LHCN-M2 (cell line): ENCODE results near the gene SLC47A1. TPM values are rescaled to one million over a fixed set of nuclear protein-coding genes. Genes with fewer than 3 reads are reported as not detected.
A peak's percentile ranks its signal among the peaks of the same experiment; 100 is the strongest.
"Not testable (repeated sequence)": the region's sequence is repeated elsewhere in the genome, so short reads cannot be mapped to it uniquely, and the experiment has no call there.

Experiments used
- DNase-seq: peaks from one replicate; pipeline ENCODE4 v3.0.0-alpha.2; 2012; ENCODE audit warnings: low read depth
- total RNA-seq: library from RNA; depleted of rRNA; stranded (reverse); fragments of >200 nt; gene quantifications from 2 replicates; pipeline ENCODE4 v1.2.3, GENCODE V29; 2014

Gene SLC47A1
- total RNA-seq, 1 experiment from 2014 or later = 0.17 TPM

GRCh38 chr17:19520641-19521040, 13.0 kb upstream of the SLC47A1 start:
- DNase-seq = no peak

- no peak for DNase-seq
Observed at GRCh38 chr17:19523690-19524089, 10.0 kb upstream of the SLC47A1 start.

DNA sequence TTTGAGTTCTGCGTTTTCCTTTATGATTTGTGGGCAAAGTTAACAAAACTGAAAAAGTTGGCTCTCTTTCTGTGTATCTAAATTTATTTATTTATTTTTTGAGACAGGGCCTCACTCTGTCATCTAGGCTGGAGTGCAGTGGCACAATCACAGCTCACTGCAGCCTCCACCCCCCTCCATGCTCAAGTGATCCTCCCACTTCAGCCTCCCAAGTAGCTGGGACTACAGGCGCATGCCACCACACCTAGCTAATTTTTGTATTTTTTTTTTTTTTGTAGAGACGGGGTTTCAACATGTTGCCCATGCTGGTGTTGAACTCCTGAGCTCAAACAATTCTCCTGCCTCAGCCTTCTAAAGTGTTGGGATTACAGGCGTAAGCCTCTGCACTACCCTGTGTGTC, 6.7 kb upstream of the SLC47A1 start:
- DNase-seq = not testable (repeated sequence)

DNA sequence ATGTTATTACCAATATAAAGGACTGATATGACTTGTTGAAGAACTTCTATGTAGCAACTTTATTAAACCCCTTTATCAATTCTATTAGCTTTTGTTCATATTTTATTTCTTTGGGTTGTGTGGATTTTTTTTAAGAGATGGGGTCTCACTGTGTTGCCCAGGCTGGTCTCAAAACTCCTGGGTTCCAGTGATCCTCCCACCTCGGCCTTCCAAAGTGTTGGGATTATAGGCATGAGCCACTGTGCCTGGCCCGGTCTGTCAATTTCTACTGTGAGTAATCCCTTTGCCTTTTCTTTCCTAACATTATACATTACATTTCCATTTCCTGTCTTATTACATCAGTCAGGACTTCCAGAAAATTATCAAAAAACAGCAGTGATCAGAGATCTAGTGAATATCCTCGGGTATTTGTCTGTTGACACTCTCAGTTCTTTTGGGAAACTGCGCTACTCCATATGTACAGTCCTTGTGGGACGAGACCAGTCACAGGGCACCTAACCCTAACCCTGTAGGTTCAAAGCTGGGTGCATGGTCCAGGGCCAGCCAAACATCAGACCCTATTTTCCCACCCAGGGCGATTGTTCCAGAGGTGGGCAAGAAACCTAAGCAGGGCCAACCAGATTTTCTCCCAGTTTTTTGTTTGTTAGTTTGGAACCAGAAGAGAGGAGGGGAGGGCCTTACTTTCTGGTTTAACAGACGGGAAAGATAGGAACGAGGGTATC, 1.7 kb upstream of the SLC47A1 start:
- DNase-seq = no peak

DNA sequence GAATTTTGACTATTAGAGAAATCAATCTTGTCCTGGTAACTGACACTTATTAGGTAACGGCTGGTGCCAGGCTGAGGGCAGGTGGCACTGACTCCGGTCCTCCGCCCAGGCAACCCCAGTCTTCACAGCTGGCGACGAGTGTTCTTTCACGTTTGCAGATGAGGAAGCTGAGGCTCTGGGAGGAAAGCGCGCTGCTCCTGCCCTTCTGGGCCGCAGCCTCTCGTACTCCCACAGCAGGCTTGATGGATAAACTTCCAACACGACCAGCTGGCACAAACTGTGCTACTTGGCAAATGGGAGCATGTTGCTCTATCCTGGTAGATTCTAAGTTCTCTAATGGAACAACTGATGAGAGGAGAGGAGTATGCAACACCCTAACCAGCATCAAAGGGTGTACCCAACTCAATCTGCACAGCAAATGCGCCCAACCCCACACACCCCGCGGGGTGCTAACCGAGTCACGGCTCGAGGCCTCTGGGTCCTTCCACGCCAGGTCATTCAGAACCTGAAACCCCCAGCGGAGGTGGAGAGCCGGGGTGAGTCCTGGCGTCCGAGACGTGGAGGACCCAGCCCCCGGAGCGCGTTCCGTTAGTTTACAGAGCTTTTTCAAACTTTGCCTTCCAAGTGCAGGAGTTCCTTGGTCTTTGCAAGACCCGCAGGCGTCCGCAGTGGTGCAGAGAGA, 477 bp upstream of the SLC47A1 start:
- no peak for DNase-seq

DNA sequence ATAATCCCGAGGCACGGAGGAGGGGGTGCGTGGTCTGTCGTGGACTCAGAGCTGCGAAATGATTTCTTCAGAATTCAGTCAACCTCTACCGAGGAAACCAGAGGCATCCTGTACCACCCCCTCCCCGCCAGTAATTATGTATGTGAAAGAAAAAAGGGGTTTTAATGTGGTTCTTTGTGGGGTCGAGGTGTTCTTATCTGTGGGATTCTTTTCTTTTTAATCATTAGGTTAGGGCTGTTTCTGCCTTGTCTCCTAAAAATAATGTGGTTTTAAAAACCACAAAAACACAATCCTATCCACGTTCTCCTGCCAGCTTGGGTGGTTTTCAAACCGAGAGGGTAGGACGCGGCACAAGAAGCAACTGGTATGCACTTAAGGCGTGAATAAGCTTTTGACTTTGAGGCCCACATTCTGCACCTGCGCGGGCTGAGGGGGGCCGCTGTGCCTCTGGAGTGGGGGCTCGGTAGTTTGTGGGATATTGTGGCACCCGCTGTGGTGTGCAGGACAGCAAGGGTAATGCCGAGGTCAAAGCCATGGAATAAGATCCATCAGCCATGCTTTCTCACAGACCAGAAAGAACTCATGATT, 1.0 kb downstream of the SLC47A1 start:
- DNase-seq = peak; percentile 29

GRCh38 chr17:19537111-19537510, 3.5 kb downstream of the SLC47A1 start:
- no peak for DNase-seq

- DNase-seq = peak; percentile 50
Observed at GRCh38 chr17:19538095-19539039, 4.7 kb downstream of the SLC47A1 start.

DNA sequence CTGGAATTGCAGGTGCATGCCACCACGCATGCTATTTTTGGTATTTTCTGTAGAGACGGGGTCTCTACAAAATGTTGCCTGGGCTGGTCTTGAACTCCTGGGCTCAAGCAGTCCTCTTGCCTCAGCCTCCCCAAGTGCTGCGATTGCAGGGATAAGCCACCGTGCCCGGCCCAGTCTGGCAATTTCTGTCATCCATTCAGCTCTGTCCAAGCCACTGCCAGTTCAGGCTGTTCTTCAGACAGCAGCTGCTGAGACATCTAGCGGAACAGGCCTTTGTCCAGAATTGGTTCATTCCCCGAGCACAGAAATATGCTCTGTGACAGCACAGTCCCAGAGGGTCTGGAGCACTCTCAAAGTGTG, 5.4 kb downstream of the SLC47A1 start:
- no peak for DNase-seq

DNA sequence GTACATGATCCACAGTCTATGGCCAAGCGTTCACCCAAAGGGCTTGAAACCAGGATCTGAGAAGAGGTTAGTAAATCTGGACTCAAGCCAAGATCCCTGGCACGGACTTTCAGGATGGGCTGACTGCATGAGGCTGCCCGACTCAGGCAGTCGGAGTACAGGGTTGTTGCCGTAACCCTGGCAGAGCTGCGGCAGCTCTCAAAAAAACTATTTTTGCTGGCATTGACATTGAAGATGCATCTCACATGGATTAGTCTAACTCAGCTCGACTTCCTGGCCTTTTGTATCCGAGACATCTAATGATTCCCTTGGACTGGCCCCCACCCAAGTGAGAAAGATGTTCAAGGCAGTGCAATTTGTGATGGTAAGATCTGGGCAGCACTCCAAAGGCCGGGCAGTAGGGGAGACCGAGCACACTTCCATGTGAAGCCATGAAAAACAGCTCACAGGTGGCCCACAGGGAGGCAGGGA, 6.2 kb downstream of the SLC47A1 start:
- no peak for DNase-seq

GRCh38 chr17:19540706-19541370, 7.2 kb downstream of the SLC47A1 start:
- no peak for DNase-seq

DNA sequence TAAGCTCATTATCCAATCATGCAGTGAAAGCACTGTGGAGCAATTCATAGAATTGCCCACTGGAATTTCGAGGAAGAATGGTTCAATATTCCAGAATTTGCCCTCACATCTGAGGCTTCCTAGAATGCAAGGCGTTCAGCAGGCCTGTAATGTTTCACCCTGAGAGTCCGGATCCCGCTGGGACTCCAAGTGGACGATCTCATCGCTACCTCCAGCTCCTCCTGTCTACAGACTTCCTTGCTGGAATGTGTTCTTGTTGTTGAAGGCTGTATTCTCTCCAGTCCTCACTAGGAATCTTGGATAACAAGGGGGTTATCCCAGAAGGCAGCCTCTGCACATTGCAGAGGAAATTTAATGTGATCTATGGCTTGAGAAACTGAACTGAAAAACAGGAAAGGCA, 7.8 kb downstream of the SLC47A1 start:
- no peak for DNase-seq

DNA sequence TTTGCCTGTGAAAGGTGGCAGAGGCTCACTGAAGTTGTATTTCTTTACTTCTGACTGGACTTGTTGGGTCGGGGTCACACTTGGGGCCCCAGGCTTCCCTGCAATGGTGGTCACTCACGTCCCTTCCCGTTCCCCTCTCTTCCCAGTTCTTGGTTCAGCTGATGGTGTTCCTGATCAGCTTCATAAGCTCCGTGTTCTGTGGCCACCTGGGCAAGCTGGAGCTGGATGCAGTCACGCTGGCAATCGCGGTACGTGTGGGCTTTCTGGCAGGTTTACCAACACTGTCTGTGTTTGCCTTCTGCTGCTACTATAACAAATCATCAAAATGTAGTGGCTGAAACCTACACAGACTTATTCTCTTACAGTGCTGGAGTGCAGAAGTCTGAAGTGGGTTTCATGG, 8.6 kb downstream of the SLC47A1 start:
- no peak for DNase-seq

DNA sequence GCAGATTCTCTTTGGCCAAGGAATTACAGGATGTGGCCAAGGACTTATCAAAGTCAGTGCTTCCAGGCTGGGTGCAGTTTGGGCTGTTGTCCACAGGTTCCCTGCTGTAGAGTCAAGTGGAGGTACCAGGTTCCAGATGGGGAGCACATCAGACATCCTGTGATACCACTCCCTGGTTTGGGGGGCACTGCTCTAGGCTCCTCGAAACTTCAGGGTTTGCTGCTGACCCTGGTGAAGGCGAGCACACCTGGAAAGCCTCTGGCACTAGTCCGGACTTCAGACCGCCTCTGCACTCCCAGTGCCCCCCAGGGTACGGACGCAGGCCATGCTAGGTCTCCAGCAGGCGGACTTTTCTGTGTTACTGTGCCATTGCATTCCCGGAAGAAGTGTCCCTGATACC, 10.7 kb downstream of the SLC47A1 start:
- DNase-seq = no peak

DNA sequence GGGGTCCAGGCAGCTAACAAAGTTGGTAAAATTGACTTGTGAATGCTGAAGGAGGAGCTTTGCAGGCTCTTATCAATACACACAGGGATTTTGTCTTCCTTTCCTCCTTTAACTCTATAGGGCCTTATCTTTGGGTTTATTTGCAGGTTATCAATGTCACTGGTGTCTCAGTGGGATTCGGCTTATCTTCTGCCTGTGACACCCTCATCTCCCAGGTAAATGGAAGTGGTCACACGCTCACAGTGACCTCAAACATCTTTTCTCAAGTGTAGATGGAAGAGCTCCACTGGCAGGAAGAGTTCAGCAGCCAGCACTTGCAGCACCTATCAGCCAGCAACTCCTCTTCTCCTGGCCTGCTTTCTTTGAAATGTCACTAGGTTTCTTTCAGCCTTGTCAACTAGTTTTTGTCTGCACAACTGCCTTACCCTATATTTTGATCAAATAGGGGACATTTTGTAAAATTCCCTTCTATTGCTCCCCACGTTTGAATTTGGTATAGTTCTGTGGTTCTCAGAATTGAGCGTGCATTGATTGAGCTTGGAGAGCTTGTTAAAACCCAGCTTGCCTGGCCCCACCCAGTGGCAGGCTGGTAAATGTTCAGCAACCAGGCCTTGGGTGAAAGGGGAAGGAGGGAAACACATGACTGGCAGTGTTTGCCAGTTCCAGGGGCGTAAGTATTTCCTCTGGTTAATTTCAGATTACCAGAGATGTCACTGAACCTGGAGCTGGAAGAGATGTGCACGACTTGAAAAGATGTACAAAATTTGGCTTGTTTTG, 12.8 kb downstream of the SLC47A1 start:
- no peak for DNase-seq

- DNase-seq = no peak
Observed at GRCh38 chr17:19549746-19550623, 16.3 kb downstream of the SLC47A1 start.

- no peak for DNase-seq
Observed at GRCh38 chr17:19551165-19551564, 17.5 kb downstream of the SLC47A1 start.

- DNase-seq = no peak
Observed at GRCh38 chr17:19551591-19552148, 18.0 kb downstream of the SLC47A1 start.

GRCh38 chr17:19553036-19553435, 19.4 kb downstream of the SLC47A1 start:
- no peak for DNase-seq
